ENCODE data around the gene COBLL1.

The COBLL1 gene

GRCh38 chr2:164780611-164781178 lies 60.9 kb downstream of the COBLL1 start:
- DNase-seq = no peak

GRCh38 chr2:164779383-164780057 lies 62.1 kb downstream of the COBLL1 start:
- no peak for DNase-seq

- DNase-seq = no peak
These were observed 62.9 kb downstream of the COBLL1 start for GRCh38 chr2:164778723-164779122.

GRCh38 chr2:164777847-164778461 lies 63.7 kb downstream of the COBLL1 start:
- no peak for DNase-seq

GRCh38 chr2:164773635-164774034 lies 68.0 kb downstream of the COBLL1 start:
- DNase-seq = no peak

GRCh38 chr2:164773091-164773490 lies 68.5 kb downstream of the COBLL1 start:
- no peak for DNase-seq

GRCh38 chr2:164771897-164772296 lies 69.7 kb downstream of the COBLL1 start:
- DNase-seq = no peak

GRCh38 chr2:164770421-164770916 lies 71.2 kb downstream of the COBLL1 start:
- no peak for DNase-seq

GRCh38 chr2:164766954-164767320 lies 74.7 kb downstream of the COBLL1 start:
- DNase-seq = no peak

- no peak for DNase-seq
These were observed 75.2 kb downstream of the COBLL1 start for GRCh38 chr2:164766216-164766953.

GRCh38 chr2:164764996-164765395 lies 76.6 kb downstream of the COBLL1 start:
- DNase-seq = no peak

GRCh38 chr2:164764474-164764873 lies 77.1 kb downstream of the COBLL1 start:
- DNase-seq = no peak

- no peak for DNase-seq
These were observed 78.2 kb downstream of the COBLL1 start for GRCh38 chr2:164763431-164763830.

- no peak for DNase-seq
These were observed 79.7 kb downstream of the COBLL1 start for GRCh38 chr2:164761737-164762460.

GRCh38 chr2:164761201-164761600 lies 80.4 kb downstream of the COBLL1 start:
- peak in 1 of 2 donors; percentile 60 for DNase-seq

- DNase-seq = no peak
These were observed 81.4 kb downstream of the COBLL1 start for GRCh38 chr2:164760179-164760578.

- no peak for DNase-seq
These were observed 83.5 kb downstream of the COBLL1 start for GRCh38 chr2:164757934-164758695.

GRCh38 chr2:164756773-164757172 lies 84.8 kb downstream of the COBLL1 start:
- DNase-seq = no peak

- DNase-seq = no peak
These were observed 85.7 kb downstream of the COBLL1 start for GRCh38 chr2:164755952-164756351.

GRCh38 chr2:164754157-164755093 lies 87.2 kb downstream of the COBLL1 start:
- peak in 1 of 2 donors; percentile 29 for DNase-seq

- no peak for DNase-seq
These were observed 88.7 kb downstream of the COBLL1 start for GRCh38 chr2:164752956-164753355.

Measured in CD4-positive, alpha-beta T cell treated with Interferon alpha-2 for 1 hour (primary cell).